GM12878 (cell line): ENCODE results near the gene EPGN. TPM values are rescaled to one million over a fixed set of nuclear protein-coding genes. Genes with fewer than 3 reads are reported as not detected.

Experiments
- ATAC-seq: fragments of 200-7000 bp; cut with Tn5 transposase; 3 replicates; pipeline ENCODE4 v1.9.1; 2020; ENCODE audit warnings: mild to moderate bottlenecking, moderate library complexity
- BruUV-seq: library from RNA; stranded (reverse); fragments of 400-500 nt; replicated peaks from 2 replicates; lab custom pipeline; 2021; lab: Mats Ljungman, UMichigan
- CTCF ChIA-PET: fragments of 300-600 bp; sonication (Branson Sonifier 250); formaldehyde crosslinking; extraction: SDS; loops from one replicate; lab custom pipeline; 2021; ENCODE audit warnings: inconsistent platforms; lab: Yijun Ruan, JAX
- POLR2A ChIA-PET: fragments of 350-600 bp; formaldehyde crosslinking; extraction: SDS; loops from one replicate; lab custom pipeline; 2021; ENCODE audit warnings: inconsistent platforms; lab: Charles Lee
- RAD21 ChIA-PET: fragments of 300-600 bp; sonication (Branson Sonifier 250); formaldehyde crosslinking; loops from one replicate; lab custom pipeline; 2023; ENCODE audit warnings: antibody characterized with exemption; ENCODE audit not compliant: unreplicated experiment; lab: Charles Lee
- SMC1A ChIA-PET: fragments of 300-600 bp; sonication (Branson Sonifier 250); formaldehyde crosslinking; loops from one replicate; lab custom pipeline; 2023; ENCODE audit not compliant: unreplicated experiment, uncharacterized antibody; lab: Charles Lee
- DNase-seq: peaks from one replicate; pipeline ENCODE4 v3.0.0-alpha.2; 2011; ENCODE audit warnings: low read depth, low spot score
- FAIRE-seq: peaks from 3 replicates; lab custom pipeline; 2011; peaks lifted over from hg19 to GRCh38; lab: Jason Lieb, UNC
- H2AFZ ChIP-seq: 2 replicates; pipeline ENCODE4 v1.6.0; 2011; ENCODE audit warnings: low read depth, low read length, control low read depth; ENCODE audit not compliant: control insufficient read depth
- H3K27ac ChIP-seq: 2 replicates; pipeline ENCODE4 v1.5.1; 2011; ENCODE audit warnings: control low read depth; ENCODE audit not compliant: control insufficient read depth, insufficient read depth
- H3K27me3 ChIP-seq, 2 experiments: replicated peaks in 1 of 2; 2 replicates each; pipeline versions ENCODE4 v1.6.0 to v1.6.1; 2011; ENCODE audit warnings: low read length in 1 of 2; ENCODE audit not compliant: control insufficient read depth in 2 of 2, insufficient read depth in 2 of 2
- H3K36me3 ChIP-seq, 2 experiments: 2 replicates each; pipeline ENCODE4 v1.5.1; 2011; ENCODE audit warnings: low read length in 1 of 2; ENCODE audit not compliant: control insufficient read depth in 2 of 2, insufficient read depth in 2 of 2
- H3K4me1 ChIP-seq: 2 replicates; pipeline ENCODE4 v1.6.1; 2011; ENCODE audit warnings: mild to moderate bottlenecking, low read length, moderate library complexity, mixed read lengths; ENCODE audit not compliant: control insufficient read depth, insufficient read depth
- H3K4me2 ChIP-seq: 2 replicates; pipeline ENCODE4 v1.6.0; 2011; ENCODE audit warnings: control low read depth; ENCODE audit not compliant: control insufficient read depth, insufficient read depth
- H3K4me3 ChIP-seq: fragments of 200-600 bp; sonication (generic); 2 replicates; pipeline ENCODE4 v1.5.1; 2016
- H3K79me2 ChIP-seq: 2 replicates; pipeline ENCODE4 v1.6.0; 2011; ENCODE audit warnings: low read length; ENCODE audit not compliant: control insufficient read depth, insufficient read depth
- H3K9ac ChIP-seq: 2 replicates; pipeline ENCODE4 v1.8.0; 2011; ENCODE audit warnings: low read length, control low read depth, mixed read lengths; ENCODE audit not compliant: control insufficient read depth, insufficient read depth
- H3K9me3 ChIP-seq: replicated peaks from 3 replicates; pipeline ENCODE4 v1.5.1; 2011; ENCODE audit warnings: mild to moderate bottlenecking, low read length; ENCODE audit not compliant: control insufficient read depth, insufficient read depth
- H4K20me1 ChIP-seq: 2 replicates; pipeline ENCODE4 v1.6.0; 2011; ENCODE audit not compliant: control insufficient read depth, insufficient read depth
- DPF2 ChIP-seq: fragments of 450-650 bp; IDR thresholded peaks from 2 replicates; pipeline ENCODE4 v1.6.1; 2017; ENCODE audit warnings: mild to moderate bottlenecking
- HDAC6 ChIP-seq: fragments of 200-600 bp; sonication (generic); IDR thresholded peaks from one replicate; pipeline ENCODE4 v1.8.0; 2017; ENCODE audit warnings: antibody characterized with exemption; ENCODE audit not compliant: unreplicated experiment
- IKZF1 ChIP-seq: fragments of 450-650 bp; conservative IDR thresholded peaks from 2 replicates; pipeline ENCODE4 v1.6.1; 2017; ENCODE audit warnings: antibody characterized with exemption, mild to moderate bottlenecking
- MAX ChIP-seq: IDR thresholded peaks from 2 replicates; pipeline ENCODE4 v1.6.1; 2012; ENCODE audit warnings: low read depth, low read length, improper control_type of control experiment
- MTA3 ChIP-seq: IDR thresholded peaks from 2 replicates; pipeline ENCODE4 v1.6.1; 2012; ENCODE audit warnings: low read length, inconsistent platforms, borderline replicate concordance
- NR2C2 ChIP-seq: IDR thresholded peaks from 2 replicates; pipeline ENCODE4 v1.6.1; 2011; ENCODE audit warnings: borderline replicate concordance, low read depth; ENCODE audit not compliant: control insufficient read depth, insufficient read length
- NRF1 ChIP-seq: conservative IDR thresholded peaks from 2 replicates; pipeline ENCODE4 v1.6.1; 2011; ENCODE audit warnings: mild to moderate bottlenecking, low read depth, low read length, improper control_type of control experiment
- RELB ChIP-seq: fragments of 450-650 bp; IDR thresholded peaks from 2 replicates; pipeline ENCODE4 v1.6.1; 2017; ENCODE audit warnings: low read depth, mild to moderate bottlenecking, moderate library complexity
- REST ChIP-seq: IDR thresholded peaks from 2 replicates; pipeline ENCODE4 v1.6.1; 2012; ENCODE audit warnings: mild to moderate bottlenecking, low read depth, low read length
- USF2 ChIP-seq: IDR thresholded peaks from 2 replicates; pipeline ENCODE4 v1.6.1; 2011; ENCODE audit warnings: low read depth, low read length, improper control_type of control experiment, borderline replicate concordance
- ZNF217 ChIP-seq: fragments of 450-650 bp; IDR thresholded peaks from 2 replicates; pipeline ENCODE4 v1.6.1; 2017; ENCODE audit warnings: antibody characterized with exemption, mild to moderate bottlenecking
- ZNF24 ChIP-seq: fragments of 450-650 bp; IDR thresholded peaks from 2 replicates; pipeline ENCODE4 v1.6.1; 2017; ENCODE audit warnings: antibody characterized with exemption, mild to moderate bottlenecking
- WGBS: methylation state at CpG from one replicate; pipeline ENCODE4 v1.1.6; 2016; ENCODE audit warnings: low lambda C conversion rate; ENCODE audit not compliant: insufficient replicate concordance, insufficient coverage; ENCODE audit errors: missing lambda C conversion rate; 5-methylcytosine and 5-hydroxymethylcytosine counted together
- in situ Hi-C: fragments of 300-500 bp; cut with MboI; formaldehyde crosslinking; loops from 9 replicates; pipeline ENCODE4 v1.14.3; 2018; ENCODE audit warnings: mixed read lengths
- intact Hi-C: fragments of 100-400 bp; cut with micrococcal nuclease; formaldehyde crosslinking; loops from one replicate; pipeline ENCODE4 v1.14.2; 2022; ENCODE audit not compliant: unreplicated experiment
- polyA plus RNA-seq, 11 experiments: library from polyadenylated mRNA; depleted of rRNA in 4 of 11; unstranded in 6 of 11; stranded (reverse) in 5 of 11; fragments of >200 nt; fragmentation: Nextera tagmentation in 4 of 11; fragmentation: Illumina TruSeq in 1 of 11; extraction: Ambion mirVana in 4 of 11; extraction: Trizol in 1 of 11; gene quantifications; 1 replicate in 1 of 11; 2 replicates in 10 of 11; pipeline versions ENCODE4 v1.2.1 to v1.2.3, GENCODE V29; 2011 to 2016; ENCODE audit warnings: inconsistent platforms in 2 of 11, missing spikeins in 2 of 11, low read depth in 1 of 11
- total RNA-seq, 4 experiments: library from RNA; depleted of rRNA in 3 of 4; stranded (reverse); fragments of >200 nt in 3 of 4; fragmentation: Illumina TruSeq in 1 of 4; extraction: Trizol in 1 of 4; gene quantifications; 2 replicates each; pipeline versions ENCODE4 v1.2.1 to v1.2.3, GENCODE V29; 2013 to 2021

Gene EPGN
- total and polyA plus RNA-seq, 10 of the 15 experiments (the other 5 are each of a cell fraction or from before 2014, with no cell fraction given) = 0.06 to 0.54 (median 0.28) TPM; not detected in 6

- no peak for ATAC-seq
- Histone ChIP-seq H3K4me2 (no peak overlapping the region), H3K79me2 (no peaks in the 10 kb centered on the region), H3K4me3 (no peak overlapping the region), H4K20me1 (no peaks in the 10 kb centered on the region), H3K27ac (no peak overlapping the region), H3K36me3 (no peaks in the 10 kb centered on the region), H3K9ac (no peak overlapping the region), H3K9me3 (peaks cover under 1% of the 10 kb centered on the region; the same call in 2 of the 3 replicates), H3K4me1 (peaks cover 5% of the 10 kb centered on the region; the same call in 1 of the 2 replicates), H2AFZ (no peak overlapping the region), H3K27me3 (no peaks in the 10 kb centered on the region; a peak in 1 of 4 replicates)
- ChIA-PET RAD21 (no interaction called here), SMC1A (interaction anchor here (1.0 to 1.5 kb wide), 3 partner anchors 14 to 337 kb away, joined by 3 to 6 read pairs (median 3); no protein-coding TSS in a partner anchor), POLR2A (no interaction called here), CTCF (no interaction called here)
- no TSS peak for BruUV-seq
- in situ Hi-C loops = no loop called here
- no peak for TF ChIP-seq MTA3
- 77% methylated on average over 4 of the region's 4 CpGs for WGBS
- FAIRE-seq = no peak
- DNase-seq = no peak
- intact Hi-C loops = no loop called here
Observed at GRCh38 chr4:74338792-74339333, 30.6 kb downstream of the EPGN start.

GRCh38 chr4:74339501-74339900 is 31.2 kb downstream of the EPGN start:
- Histone ChIP-seq H3K4me2 (no peak overlapping the region), H3K27ac (no peak overlapping the region), H3K79me2 (no peaks in the 10 kb centered on the region), H4K20me1 (no peaks in the 10 kb centered on the region), H2AFZ (no peak overlapping the region), H3K27me3 (no peaks in the 10 kb centered on the region), H3K4me1 (peaks cover 5% of the 10 kb centered on the region; the same call in 1 of the 2 replicates), H3K36me3 (no peaks in the 10 kb centered on the region), H3K4me3 (no peak overlapping the region), H3K9ac (no peak overlapping the region), H3K9me3 (peaks cover 5% of the 10 kb centered on the region; the same call in 2 of the 3 replicates)
- POLR2A ChIA-PET = no interaction called here
- SMC1A ChIA-PET = no interaction called here
- BruUV-seq = no TSS peak
- RAD21 ChIA-PET = no interaction called here
- in situ Hi-C loops (no loop called here), intact Hi-C loops (no loop called here)
- DNase-seq (no peak), ATAC-seq (no peak), FAIRE-seq (no peak)
- CTCF ChIA-PET = no interaction called here
- no peak for TF ChIP-seq HDAC6
- TF ChIP-seq DPF2 = no peak
- TF ChIP-seq IKZF1 = no peak
- TF ChIP-seq NR2C2 = no peak
- no peak for TF ChIP-seq MAX
- TF ChIP-seq REST = no peak
- no peak for TF ChIP-seq USF2
- TF ChIP-seq NRF1 = no peak
- no peak for TF ChIP-seq ZNF24
- TF ChIP-seq RELB = no peak
- TF ChIP-seq ZNF217 = no peak
